DMS79 (cell line): Measurements from ENCODE around the gene CEP170B.
A peak's percentile ranks its signal among the peaks of the same experiment; 100 is the strongest.
"Not testable (repeated sequence)": the region's sequence is repeated elsewhere in the genome, so short reads cannot be mapped to it uniquely, and the experiment has no call there.

ENCODE experiments used
- DNase-seq: peaks from one replicate; lab custom pipeline; 2025; lab: John Stamatoyannopoulos, UW

The CEP170B gene

DNA sequence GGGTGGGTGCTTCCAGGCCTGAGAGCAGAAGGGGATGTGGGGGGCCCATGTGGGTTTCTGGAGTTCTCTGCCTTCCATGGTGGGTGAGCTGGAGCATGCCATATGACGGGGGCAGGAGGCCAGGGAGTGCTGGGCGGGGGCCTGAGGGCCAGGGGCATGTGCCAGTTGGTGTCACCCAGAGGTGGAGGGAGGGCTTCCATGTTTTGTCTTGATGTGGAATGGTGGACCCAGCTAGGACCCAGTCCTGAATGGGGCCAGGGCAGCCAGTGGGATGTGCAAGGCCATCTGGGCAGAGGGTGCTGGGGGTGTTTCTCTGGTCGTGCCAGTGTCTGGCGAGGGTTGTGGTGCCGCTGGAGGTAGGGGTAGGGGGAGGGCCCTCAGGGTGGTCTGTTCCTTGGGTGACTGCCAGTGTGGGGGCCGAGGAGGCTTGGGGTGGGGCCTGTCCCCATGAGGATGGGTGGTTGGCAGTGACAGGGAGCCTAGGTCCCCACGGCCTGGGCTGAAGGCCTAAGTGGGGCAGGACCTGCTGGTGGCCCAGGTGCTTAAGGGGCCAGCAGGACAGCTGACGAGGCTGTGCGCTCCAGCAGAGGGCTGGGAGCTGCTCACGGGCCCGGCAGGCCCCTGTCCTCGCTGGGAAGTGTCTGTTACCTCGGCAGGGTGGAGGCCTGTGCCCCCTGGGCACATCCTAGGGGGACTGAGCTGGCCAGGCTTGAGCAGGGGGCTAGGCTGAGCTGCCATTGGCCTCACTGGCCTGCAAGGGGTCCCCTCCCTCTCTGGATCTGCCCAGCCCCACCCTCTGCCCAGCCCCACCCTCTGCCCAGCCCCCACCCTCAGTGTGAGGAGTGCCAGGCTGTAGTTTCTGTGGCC is 26.8 kb downstream of the CEP170B start:
- no peak for DNase-seq

DNA sequence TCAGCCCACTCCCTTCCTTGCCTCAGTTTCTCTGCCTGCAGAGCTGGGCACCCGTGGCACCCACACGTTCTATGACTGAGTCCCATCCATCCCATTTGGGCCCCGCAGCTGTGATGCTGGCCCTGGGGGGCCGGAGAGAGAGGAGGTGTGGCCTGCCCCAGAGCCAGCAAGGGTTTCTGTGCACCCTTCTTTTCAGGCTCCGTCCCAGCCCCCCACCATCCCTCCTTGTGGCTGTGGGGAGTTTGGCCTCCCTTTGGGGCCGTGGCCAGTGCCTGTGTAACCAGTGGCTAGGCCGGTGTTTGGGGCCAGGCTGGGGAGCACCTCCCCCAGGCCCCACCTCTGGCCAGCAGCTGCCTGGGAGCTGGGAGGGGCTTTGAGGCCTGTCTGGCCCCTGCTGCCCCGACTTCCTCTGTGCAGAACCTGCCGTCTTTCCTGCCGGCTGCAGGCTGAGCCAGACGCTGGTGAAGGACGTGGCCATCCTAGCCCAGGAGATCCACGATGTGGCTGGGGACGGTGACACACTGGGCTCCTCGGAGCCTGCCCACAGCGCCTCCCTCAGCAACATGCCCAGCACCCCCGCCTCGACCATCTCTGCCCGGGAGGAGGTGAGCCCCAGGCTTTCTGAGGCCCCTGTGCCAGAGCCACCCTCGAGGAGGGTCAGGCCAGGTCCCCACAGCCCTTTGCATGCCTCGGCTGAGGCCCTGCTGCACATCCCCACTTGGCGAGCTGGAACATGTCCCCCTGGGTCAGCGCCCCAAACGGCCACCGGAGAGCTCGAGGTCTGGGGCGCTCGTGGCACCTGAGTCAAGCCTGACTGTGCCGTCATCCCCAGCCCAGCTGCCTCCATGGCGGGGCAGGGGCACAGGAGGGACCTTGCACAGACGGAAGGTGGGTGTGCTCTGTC is 27.7 kb downstream of the CEP170B start:
- no peak for DNase-seq

DNA sequence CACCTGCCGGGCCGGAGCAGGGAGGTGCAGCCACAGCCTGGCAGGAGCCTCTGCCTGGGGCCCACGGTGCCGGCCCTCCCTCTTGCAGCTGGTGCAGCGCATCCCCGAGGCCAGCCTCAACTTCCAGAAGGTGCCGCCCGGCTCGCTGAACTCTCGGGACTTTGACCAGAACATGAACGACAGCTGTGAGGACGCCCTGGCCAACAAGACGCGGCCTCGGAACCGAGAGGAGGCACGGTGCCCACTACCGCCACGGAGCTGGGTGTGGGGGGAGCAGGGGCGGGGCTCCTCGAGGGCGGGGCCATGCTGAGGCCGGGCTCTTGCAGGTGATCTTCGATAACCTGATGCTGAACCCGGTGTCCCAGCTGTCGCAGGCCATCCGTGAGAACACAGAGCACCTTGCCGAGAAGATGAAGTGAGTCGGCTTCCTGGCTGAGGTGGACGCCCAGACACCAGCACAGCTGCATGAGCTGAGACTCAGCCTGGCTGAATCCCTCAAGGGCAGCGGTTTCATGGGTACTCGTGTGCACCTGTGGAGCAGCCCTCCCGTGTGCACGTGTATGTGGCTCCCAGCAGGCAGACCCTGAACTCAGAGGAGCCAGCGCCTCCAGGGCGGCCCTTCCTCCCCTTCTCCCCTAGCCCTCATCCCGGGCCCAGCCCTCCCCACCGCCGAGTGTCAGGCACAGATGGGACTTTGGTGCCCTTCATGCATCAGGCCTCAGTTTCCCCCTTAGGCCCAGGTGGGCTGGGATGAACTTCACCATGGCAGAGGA is 28.6 kb downstream of the CEP170B start:
- no peak for DNase-seq

DNA sequence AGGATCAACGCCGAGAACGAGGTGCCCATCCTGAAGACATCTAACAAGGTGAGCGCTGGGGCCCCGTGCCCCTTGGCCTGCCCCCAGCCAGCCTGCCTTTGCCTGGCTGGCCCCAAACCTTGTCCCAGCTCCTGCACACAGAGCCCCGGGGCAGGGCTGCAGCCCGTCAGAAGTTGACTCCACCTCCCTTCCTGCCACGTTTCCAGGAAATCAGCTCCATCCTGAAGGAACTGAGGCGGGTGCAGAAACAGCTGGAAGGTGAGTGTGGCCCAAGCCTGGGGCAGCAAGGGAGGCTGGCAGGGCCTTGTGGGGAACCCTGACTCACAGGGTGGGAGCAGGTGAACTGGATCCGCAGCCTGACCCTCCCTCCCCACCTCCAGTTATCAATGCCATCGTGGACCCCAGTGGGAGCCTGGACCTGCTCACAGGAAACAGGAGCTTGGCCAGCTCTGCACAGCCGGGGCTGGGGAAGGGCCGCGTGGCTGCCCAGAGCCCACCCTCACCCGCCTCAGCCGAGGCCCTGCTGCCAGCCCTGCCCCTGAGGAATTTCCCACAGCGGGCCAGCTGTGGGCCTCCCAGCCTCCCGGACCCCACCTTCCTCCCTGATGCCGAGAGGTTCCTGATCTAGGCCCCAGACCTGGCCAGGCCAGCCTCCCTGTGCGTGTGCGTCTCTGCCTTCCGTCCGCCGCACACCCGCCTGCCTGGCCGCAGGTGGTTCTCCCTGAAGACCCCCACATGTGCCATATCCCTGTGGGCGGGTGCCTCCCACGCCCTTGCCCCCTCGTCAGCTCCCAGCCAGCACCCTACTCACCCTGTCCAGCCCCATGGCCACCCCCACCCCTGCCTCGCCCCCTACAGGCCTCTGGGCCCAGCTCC is 29.5 kb downstream of the CEP170B start:
- DNase-seq: no peak

DNA sequence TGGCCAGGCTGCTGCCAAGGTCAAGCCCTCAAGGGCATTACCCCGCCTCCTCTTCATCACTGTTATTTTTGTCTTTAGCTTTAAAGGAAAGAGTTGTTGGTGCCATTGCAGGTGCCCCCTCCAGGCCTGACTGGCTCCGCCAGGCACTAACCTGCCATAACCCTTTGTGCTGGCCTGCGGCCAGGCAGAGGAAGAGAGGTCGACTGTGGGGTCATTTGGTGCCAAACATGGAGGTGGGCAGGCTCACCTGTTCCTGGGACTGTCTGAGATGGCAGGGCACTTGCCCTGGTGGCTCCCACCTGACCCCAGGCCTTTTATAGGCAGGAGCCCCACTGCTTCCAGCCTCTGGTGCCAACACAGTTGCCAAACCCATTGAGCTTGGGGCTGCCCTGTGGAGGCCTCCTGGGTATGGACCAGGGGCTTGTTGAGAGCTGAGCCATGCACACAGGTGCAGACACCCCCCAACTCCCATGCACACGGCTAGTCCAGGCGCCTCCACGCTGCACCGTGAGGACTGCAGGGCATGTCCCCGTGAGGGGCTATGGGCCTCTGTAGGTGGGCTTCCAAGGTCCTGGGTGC is 30.2 kb downstream of the CEP170B start:
- peak; percentile 70 for DNase-seq

DNA sequence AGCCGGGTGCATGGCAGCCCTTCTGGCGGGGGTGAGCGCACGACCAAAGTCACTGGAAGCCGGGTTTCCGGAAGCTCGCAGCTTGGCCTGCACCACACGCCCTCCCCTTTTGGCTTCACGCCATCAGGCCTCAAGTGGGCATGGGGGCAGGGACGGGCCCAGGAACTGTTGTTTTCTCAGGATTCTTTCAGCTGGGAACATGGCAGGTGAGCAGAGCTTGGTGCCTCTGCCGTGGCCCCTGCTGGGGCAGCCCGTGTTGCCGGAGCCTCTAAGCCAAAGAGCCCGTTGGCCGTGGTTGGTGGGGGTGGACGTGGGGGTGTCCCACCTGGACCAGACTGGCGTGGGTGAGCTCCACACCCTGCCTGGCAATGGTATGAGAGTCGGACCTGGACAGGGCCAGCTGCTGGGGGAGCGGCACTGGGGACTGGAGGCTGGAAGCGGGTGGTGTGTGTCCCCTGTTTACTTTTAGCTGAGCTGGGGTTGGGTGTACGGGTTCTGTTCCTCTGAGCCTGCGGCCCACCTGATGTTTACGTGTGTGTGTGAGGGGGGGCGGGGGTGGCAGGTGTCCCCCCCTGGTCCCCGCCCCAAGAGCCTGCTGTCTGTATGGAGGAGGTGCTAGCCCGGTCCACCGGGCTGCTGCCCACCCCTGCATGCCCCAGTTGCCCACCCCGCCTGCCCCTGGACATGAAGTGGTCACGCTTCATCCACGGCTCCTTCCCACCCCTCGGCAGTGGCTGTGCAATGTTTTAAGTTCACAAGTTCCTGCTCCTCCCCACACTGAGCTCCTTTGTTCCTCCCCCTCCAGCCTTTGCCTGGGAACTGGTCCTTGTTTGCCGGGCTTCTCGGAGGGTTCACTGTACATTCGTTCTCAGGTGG is 31.0 kb downstream of the CEP170B start:
- DNase-seq: peak; percentile 86

DNA sequence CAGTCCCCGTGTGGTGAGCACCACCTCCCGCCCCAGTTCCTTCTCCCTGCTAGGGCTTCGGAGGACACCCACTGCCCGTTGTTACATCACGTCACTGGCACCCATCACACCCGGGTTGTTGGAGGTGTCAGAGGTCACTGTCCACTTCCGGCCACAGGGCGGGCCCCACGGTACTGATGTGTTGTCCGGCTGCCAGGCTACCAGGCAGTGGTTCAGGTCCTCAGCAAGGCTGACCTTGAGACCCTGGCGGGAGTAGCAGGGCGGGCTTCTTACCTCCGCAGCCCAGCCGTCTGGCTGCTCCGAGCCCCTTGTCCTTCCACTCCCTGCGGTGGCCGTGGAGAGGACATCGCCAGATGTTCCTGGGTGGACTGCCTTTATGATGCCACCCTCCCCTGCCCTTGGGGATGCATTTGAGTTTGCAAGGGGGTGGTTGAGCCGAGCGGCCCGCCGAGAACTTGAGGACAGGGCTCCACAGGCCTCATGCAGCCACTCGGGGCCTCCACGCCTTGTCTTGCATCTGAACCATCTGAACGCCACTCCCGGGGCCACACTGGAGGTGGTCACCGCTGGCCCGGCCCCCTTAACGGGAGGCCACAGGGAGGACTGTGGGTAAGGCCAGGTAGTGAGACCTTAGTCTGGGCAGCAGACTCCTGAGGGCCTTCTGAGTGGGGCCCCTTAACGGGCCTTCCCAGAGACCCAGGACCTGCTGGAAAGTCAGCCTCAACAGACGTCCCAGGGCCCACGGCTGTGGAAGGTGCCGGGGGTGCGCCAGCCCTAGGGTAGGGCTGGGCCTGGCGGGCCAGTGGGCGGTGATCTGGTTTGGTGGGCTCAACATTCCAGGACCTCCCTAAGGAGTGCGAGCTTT is 32.5 kb downstream of the CEP170B start:
- DNase-seq: no peak

DNA sequence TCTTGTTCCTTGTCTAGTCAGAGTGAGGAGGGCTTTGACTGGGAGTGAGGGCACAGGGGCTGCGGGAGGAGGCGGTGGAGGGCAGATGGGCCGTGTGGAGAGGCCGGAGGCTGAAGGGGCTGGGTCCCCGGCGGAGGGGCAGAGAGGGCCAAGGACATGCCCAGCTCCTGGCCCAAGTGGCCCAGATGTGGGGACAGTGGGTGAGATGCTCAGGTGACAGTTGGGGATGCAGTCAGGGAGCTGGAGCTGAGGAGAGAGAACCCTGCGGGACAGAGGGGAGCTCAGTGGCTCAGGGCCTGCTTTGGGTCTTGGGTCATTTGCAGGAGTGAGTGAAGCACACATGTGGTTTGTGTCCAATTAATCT is 33.1 kb downstream of the CEP170B start:
- DNase-seq: no peak

DNA sequence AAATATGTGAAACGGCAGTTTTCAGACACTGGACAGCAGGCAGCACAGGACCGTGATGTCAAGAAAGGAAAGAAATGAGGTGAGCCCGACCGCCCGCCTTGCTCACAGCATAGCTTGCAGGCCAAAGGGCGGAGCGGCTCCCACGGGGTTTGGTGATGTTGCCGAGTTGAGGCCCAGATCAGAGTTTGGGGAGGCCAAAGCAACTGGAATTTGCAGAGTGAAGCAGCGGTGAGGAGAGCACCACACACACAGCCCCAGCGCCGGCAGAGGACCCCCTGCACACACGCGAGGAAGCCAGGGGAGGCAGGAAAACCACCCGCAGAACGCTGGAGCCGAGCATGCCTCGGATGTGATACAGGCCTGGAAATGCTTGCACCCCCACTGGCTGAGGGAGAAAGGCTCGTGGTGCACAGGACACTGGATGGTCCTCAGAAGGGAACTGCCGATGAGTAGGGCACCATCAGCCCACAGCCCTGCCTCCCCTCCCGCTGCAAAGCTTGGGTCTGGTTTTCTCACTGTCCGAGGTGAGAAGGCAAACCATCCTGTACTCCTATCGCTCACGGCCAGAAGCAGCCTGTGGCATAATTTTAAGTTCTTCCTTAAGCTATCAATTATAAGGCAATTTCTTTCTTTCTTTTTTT is 33.9 kb downstream of the CEP170B start:
- no peak for DNase-seq

DNA sequence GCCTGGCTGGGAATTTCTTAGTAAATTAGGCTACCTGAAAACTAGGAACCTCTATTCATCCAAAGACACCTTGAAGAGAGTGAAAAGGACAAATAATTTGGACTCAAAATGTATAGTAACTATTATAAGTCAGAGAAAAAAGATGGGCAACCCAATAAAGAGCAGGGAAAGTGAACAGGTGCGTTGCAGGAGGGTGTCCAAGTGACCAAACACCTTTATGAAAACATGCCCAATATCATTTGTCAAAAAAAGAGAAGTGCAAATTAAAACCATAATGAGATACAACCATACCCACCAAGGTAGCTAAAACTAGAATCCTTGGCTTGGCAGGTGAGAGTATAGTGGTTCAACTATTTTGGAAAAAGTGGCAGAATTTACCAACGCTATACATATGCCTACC is 34.7 kb downstream of the CEP170B start:
- DNase-seq: no peak

DNA sequence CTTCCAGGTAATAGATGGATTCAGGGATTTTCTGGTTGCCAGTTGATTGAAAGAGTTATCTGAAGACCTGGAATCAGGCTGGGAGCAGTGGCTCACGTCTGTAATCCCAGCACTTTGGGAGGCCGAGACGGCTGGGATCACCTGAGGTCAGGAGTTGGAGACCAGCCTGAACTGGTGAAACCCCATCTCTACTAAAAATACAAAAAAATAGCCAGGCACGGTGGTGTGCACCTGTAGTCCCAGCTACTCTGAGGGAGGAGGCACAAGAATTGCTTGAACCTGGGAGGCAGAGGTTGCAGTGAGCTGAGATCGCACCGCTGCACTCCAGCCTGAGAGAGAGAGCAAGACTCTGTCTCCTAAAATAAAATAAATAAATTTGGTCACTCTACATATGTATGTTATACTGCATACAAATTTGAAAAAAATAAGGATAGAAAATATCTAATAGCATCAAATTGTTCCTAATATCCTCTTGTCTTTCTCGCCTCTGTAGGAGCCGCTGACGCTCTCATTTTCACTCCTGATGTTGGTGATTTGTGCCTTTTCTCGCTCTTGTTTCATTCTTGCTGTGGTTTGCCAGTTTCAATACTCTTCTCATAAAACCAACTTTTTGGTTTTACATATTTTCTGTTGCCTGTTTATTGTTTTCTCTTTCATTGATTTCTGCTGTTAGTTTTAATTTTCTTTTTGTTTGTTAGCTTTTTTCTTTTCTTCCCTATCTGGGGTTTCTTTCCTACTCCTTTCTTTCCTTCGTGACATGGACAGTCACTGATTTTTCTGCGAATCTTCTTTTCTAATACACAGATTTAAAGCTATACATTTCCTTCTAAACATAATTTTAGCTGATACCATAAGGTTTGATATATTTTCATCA is 35.8 kb downstream of the CEP170B start:
- no peak for DNase-seq

DNA sequence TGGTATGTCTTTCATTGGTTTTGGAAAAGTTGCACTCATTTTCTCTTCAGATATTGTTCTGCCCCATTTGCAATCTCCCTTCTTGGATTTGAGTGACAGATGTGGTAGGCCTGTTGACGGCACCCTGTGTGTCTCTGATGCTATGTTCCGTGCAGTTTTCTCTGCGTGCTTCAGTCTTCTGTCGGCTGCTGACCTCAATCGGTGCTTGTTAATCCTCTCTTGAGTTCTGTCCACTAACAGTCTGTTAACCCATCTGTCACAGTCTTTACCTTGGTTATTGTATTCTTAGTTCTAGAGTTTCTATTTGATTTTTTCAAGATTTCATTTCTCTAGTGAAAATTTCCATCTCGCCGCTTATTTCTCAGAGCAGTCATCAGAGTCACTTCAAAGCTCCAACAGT is 38.9 kb downstream of the CEP170B start:
- no peak for DNase-seq

DNA sequence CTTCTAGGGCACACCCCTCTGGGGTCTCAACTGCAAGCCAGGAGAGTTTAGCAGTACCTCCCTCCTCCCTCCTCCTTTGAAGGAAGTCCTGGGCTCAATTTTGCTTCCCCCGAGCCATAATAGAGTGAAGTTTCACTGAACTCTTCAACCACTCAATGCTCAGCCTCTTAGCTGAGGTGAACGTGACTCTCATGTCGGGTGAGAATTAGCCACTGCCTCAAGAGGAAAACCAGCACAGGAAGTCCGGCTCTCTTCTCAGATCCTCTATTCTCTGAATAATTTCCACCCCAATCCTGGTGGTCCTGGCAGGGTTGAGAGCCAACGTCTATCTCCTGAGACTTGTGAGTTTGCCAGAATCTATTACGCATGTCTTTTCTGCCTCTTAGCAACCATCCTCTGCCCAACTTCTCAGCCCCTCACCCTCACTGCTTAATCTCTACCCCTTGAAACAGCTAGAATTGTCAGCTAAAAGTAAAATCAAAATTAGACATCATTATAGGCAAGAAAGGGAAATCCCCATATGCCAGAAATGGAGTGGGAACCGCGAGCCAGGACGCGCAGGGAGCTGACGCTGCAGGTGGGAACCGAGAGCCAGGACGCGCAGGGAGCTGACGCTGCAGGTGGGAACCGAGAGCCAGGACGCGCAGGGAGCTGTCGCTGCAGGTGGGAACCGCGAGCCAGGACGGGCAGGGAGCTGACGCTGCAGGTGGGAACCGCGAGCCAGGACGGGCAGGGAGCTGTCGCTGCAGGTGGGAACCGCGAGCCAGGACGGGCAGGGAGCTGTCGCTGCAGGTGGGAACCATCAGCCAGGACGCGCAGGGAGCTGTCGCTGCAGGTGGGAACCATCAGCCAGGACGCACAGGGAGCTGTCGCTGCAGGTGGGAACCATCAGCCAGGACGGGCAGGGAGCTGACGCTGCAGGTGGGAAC is 39.8 kb downstream of the CEP170B start:
- DNase-seq: not testable (repeated sequence)

DNA sequence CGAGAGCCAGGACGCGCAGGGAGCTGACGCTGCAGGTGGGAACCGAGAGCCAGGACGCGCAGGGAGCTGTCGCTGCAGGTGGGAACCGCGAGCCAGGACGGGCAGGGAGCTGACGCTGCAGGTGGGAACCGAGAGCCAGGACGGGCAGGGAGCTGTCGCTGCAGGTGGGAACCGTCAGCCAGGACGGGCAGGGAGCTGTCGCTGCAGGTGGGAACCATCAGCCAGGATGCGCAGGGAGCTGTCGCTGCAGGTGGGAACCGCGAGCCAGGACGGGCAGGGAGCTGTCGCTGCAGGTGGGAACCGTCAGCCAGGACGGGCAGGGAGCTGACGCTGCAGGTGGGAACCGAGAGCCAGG is 40.5 kb downstream of the CEP170B start:
- not testable (repeated sequence) for DNase-seq

DNA sequence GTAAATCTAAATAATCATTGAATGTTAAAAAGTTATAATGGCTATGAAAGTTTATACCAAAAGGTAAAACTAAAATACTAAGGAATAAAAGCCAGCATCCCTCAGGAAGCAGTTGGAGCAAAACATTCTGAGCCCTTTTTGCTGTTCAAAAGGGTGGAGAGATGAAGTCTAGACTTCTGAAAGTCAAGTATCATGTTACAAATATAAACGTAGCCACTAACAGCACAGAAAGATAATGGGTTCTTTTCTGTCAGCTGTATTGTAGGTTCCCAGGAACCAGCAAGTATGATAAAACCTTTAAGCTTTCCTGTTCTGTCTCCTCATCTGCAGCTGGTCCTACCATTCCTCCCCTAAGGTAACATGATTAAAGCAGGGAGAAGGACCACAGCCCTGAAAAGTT is 43.2 kb downstream of the CEP170B start:
- DNase-seq: no peak

DNA sequence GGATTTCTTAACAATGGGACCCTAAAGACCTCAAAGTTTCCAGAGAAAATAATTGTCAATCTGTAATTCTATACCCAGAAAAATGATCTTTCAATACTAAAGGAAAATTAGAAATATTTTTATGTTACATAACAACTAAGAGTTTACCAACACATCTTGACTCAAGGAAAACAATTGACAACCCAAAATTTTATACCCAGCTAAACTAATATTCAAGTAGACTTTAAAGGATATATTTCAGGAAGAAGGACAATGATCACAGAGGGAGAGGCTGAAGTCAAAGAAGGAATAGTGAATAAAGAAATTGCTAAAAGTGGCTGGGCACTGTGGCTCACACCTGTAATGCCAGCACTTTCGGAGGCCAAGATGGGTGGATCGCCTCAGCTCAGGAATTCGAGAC is 47.0 kb downstream of the CEP170B start:
- DNase-seq: no peak
